ENCODE results near the gene HOXD8. TPM values are rescaled to one million over a fixed set of nuclear protein-coding genes. Genes with fewer than 3 reads are reported as not detected.

HOXD8 gene
- polyA plus RNA-seq, 1 donor, result 40.0 TPM

- no peak for DNase-seq (ENCODE audit: low read depth)
Observed at GRCh38 chr2:176103194-176103593, 26.3 kb upstream of the HOXD8 start.

- no peak for DNase-seq (ENCODE audit: low read depth)
Observed at GRCh38 chr2:176103742-176104315, 25.7 kb upstream of the HOXD8 start.

- no peak for DNase-seq (ENCODE audit: low read depth)
Observed at GRCh38 chr2:176104316-176105077, 25.0 kb upstream of the HOXD8 start.

GRCh38 chr2:176105078-176105729, 24.3 kb upstream of the HOXD8 start:
- no peak for DNase-seq (ENCODE audit: low read depth)

- no peak for DNase-seq (ENCODE audit: low read depth)
Observed at GRCh38 chr2:176105730-176106580, 23.6 kb upstream of the HOXD8 start.

GRCh38 chr2:176106581-176107539, 22.6 kb upstream of the HOXD8 start, which contains the start of gene HOXD11:
Gene HOXD11 (plus strand): TSS chr2:176107280. CDS start chr2:176107356, 76 bp downstream.
- DNase-seq (ENCODE audit: low read depth), result no peak

- DNase-seq (ENCODE audit: low read depth), result no peak
Observed at GRCh38 chr2:176107731-176108181, 21.7 kb upstream of the HOXD8 start.

GRCh38 chr2:176109192-176109901, 20.2 kb upstream of the HOXD8 start:
- DNase-seq (ENCODE audit: low read depth), result no peak

GRCh38 chr2:176109946-176110345, 19.6 kb upstream of the HOXD8 start:
- no peak for DNase-seq (ENCODE audit: low read depth)

GRCh38 chr2:176110415-176111308, 18.8 kb upstream of the HOXD8 start:
- no peak for DNase-seq (ENCODE audit: low read depth)

- no peak for DNase-seq (ENCODE audit: low read depth)
Observed at GRCh38 chr2:176111309-176111663, 18.2 kb upstream of the HOXD8 start.

GRCh38 chr2:176111846-176112374, 17.6 kb upstream of the HOXD8 start:
- DNase-seq (ENCODE audit: low read depth), result no peak

GRCh38 chr2:176112375-176113302, 16.9 kb upstream of the HOXD8 start:
- DNase-seq (ENCODE audit: low read depth), result no peak

- DNase-seq (ENCODE audit: low read depth), result no peak
Observed at GRCh38 chr2:176114120-176114929, 15.2 kb upstream of the HOXD8 start.

GRCh38 chr2:176114930-176115625, 14.4 kb upstream of the HOXD8 start:
- DNase-seq (ENCODE audit: low read depth), result no peak
